ENCODE results near the gene DYNAP. TPM values are rescaled to one million over a fixed set of nuclear protein-coding genes. Genes with fewer than 3 reads are reported as not detected.

Gene DYNAP
- total RNA-seq, 2 donors from 2014 or later: not detected

DNA sequence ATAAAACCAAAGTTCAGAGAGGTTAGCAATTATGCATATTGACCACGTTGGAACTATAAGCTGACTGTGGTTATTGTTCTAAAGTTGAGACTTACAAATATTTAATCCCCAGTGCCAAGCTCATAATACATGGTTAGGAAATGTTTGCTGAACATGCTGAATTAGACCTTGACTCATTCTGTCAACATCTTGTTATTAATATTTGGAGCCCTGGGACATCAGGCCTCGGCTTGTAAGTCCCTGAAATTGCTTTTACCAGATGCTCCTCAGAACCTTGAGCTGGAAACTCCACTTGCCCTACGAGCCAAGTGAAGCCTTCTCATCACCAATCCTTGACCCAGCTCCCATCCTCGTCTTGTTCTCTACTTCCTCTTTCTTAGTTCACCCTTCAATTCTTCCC lies 21.2 kb downstream of the DYNAP start:
- no peak overlapping the region for H3K27ac ChIP-seq
- intact Hi-C loops (cut with DNase I): no loop called here
- no peak for DNase-seq

DNA sequence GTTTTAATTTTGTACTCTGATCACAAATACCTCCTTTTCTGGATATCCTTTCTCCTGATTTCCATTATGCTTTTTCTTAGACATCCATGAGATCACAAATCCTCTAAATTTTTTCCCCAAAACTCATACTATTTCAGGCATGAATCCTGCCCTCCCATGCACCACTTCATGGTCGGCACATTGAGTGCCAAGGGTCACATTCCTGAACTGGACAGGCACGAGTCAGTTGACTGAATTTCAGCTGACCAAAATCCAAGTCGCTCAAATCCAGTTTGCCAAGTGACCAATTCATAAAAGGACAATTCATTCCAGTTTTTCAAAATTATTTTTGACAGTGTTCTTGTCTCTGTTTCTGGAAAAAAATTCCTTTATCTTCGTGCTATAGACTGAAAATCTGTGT lies 22.1 kb downstream of the DYNAP start:
- H3K9ac ChIP-seq (ENCODE audit: low read depth in 2 of 2, low read length in 2 of 2): no peak overlapping the region
- no peaks in the 10 kb centered on the region for H3K9me3 ChIP-seq
- intact Hi-C loops (cut with DNase I): no loop called here
- H3K36me3 ChIP-seq: no peaks in the 10 kb centered on the region
- H3K4me1 ChIP-seq: peaks cover 6% of the 10 kb centered on the region
- TF ChIP-seq, protein P1, sequence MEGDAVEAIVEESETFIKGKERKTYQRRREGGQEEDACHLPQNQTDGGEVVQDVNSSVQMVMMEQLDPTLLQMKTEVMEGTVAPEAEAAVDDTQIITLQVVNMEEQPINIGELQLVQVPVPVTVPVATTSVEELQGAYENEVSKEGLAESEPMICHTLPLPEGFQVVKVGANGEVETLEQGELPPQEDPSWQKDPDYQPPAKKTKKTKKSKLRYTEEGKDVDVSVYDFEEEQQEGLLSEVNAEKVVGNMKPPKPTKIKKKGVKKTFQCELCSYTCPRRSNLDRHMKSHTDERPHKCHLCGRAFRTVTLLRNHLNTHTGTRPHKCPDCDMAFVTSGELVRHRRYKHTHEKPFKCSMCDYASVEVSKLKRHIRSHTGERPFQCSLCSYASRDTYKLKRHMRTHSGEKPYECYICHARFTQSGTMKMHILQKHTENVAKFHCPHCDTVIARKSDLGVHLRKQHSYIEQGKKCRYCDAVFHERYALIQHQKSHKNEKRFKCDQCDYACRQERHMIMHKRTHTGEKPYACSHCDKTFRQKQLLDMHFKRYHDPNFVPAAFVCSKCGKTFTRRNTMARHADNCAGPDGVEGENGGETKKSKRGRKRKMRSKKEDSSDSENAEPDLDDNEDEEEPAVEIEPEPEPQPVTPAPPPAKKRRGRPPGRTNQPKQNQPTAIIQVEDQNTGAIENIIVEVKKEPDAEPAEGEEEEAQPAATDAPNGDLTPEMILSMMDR (IDR thresholded peaks at IDR 0.05): no peak
- DNase-seq: no peak
- H3K27ac ChIP-seq: no peak overlapping the region
- no peak overlapping the region for H3K4me3 ChIP-seq
- no peaks in the 10 kb centered on the region for H3K27me3 ChIP-seq

More for the DNA sequence above, 21.2 kb downstream of the DYNAP start:
- Histone ChIP-seq H3K9ac (ENCODE audit: low read depth in 2 of 2, low read length in 2 of 2) (no peak overlapping the region), H3K4me1 (peaks cover 7% of the 10 kb centered on the region), H3K36me3 (no peaks in the 10 kb centered on the region), H3K27me3 (no peaks in the 10 kb centered on the region), H3K9me3 (no peaks in the 10 kb centered on the region), H3K4me3 (no peak overlapping the region)
- TF ChIP-seq, protein P1 (IDR thresholded peaks at IDR 0.05): no peak

DNA sequence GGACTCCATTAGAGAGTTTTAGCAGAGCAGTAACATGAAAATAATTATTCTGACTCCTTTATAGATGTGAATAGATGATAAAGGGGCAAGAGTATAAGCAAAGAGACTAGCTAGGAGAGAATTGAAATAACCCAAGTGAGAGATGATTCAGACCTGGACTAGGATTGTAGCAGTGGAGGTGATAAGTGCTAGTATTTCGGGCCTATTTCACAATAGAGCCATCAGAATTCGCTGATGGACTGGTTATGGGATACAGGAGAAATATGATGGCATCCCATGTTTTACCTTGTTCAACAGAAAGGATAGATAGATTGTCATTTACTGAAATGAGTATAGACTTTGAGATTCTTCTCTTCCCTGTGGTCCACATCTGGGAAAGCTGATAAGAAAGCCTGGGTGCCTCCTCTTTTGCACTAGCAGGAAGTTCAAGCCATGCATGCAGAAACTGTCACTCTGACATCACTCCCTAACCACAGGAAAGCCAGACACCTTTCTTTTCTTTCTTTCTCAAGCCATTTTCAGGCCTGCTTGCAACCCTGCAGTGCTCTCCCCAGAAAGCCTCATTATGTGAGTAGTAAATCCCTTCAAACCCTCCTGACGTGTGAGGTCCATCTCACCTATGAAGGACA lies 25.3 kb downstream of the DYNAP start:
- H3K4me1 ChIP-seq: no peaks in the 10 kb centered on the region
- H3K9me3 ChIP-seq: no peaks in the 10 kb centered on the region
- intact Hi-C loops (cut with DNase I): no loop called here
- H3K4me3 ChIP-seq: no peak overlapping the region
- H3K9ac ChIP-seq (ENCODE audit: low read depth in 2 of 2, low read length in 2 of 2): no peak overlapping the region
- H3K27ac ChIP-seq: no peak overlapping the region
- H3K36me3 ChIP-seq: no peaks in the 10 kb centered on the region
- TF ChIP-seq, protein P1 (IDR thresholded peaks at IDR 0.05): no peak
- no peaks in the 10 kb centered on the region for H3K27me3 ChIP-seq
- DNase-seq: no peak

DNA sequence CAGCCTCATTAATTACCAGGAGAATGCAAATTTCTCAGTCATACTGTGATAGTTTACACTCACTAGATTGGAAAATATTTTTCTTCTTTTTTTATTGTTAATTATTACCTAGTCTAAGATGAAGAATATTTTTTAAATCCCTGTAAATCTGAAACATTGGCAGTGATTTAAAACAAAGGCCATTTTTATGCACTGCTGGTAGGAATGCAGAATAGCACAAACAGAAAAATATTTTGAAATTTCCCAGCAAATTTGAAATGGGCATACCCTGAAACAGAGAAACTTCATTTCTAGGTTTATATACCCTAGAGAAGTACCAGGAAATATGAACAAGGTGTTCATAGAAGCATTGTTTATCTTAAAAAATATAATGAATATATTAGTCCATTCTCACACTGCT lies 31.0 kb downstream of the DYNAP start:
- Histone ChIP-seq H3K9me3 (no peaks in the 10 kb centered on the region), H3K9ac (ENCODE audit: low read depth in 2 of 2, low read length in 2 of 2) (no peak overlapping the region), H3K4me1 (no peaks in the 10 kb centered on the region), H3K4me3 (no peak overlapping the region), H3K27ac (no peak overlapping the region), H3K27me3 (no peaks in the 10 kb centered on the region), H3K36me3 (no peaks in the 10 kb centered on the region)
- no peak for DNase-seq
- TF ChIP-seq, protein P1 (IDR thresholded peaks at IDR 0.05): no peak
- intact Hi-C loops (cut with DNase I): no loop called here

DNA sequence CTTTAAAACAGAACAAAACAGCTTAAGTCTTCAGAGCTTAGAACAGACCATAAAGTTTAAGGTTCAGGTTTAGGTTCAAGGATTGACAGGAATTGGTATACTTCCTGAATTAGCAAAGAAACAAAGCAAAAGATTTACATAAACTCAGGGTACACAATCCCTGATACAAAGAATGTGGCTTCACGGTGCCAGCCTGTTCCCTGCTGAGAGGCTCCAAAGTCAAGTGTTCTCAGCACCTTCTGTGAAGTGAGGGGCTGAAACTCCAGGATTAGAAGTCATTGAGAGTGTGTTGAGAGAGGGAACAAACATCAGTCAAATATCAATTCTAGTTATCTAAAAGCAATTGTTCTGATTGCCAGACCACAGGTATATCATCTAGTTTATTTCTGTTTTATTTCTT lies 35.7 kb downstream of the DYNAP start:
- Histone ChIP-seq H3K4me3 (no peak overlapping the region), H3K9ac (ENCODE audit: low read depth in 2 of 2, low read length in 2 of 2) (no peak overlapping the region), H3K4me1 (no peaks in the 10 kb centered on the region), H3K27me3 (no peaks in the 10 kb centered on the region), H3K9me3 (no peaks in the 10 kb centered on the region), H3K27ac (no peak overlapping the region), H3K36me3 (no peaks in the 10 kb centered on the region)
- intact Hi-C loops (cut with DNase I): no loop called here
- TF ChIP-seq, protein P1 (IDR thresholded peaks at IDR 0.05): no peak
- DNase-seq: no peak
